ENCODE measurements around the gene MAGI1.

GRCh38 chr3:65796676-65797075 is 242.0 kb downstream of the MAGI1 start:
- no peak for TF ChIP-seq POLR2A (IDR thresholded peaks at IDR 0.05; ENCODE audit: borderline replicate concordance, extremely low read depth, insufficient read depth, insufficient read length)
- no peak for TF ChIP-seq CTCF (IDR thresholded peaks at IDR 0.05 in 2 of 3, conservative IDR thresholded peaks at IDR 0.05 in 1 of 3; ENCODE audit: borderline replicate concordance in 1 of 3, insufficient read depth in 1 of 3, low read depth in 2 of 3, low read length in 2 of 3)
- TF ChIP-seq SP1 (IDR thresholded peaks at IDR 0.05; ENCODE audit: low read depth): no peak
- TF ChIP-seq SRF (IDR thresholded peaks at IDR 0.05; ENCODE audit: low read depth): no peak
- no peak for TF ChIP-seq ATF3 (IDR thresholded peaks at IDR 0.05)
- TF ChIP-seq SIN3A (IDR thresholded peaks at IDR 0.05; ENCODE audit: low read depth): no peak
